K562 (cell line): ENCODE data around the gene LRRC10. TPM values are rescaled to one million over a fixed set of nuclear protein-coding genes. Genes with fewer than 3 reads are reported as not detected.

ENCODE experiments used
- ATAC-seq: fragments of 200-7000 bp; cut with Tn5 transposase; 3 replicates; pipeline ENCODE4 v1.9.1; 2020; ENCODE audit warnings: moderate library complexity
- BruUV-seq: library from RNA; stranded (reverse); fragments of 400-500 nt; replicated peaks from 2 replicates; lab custom pipeline; 2021; lab: Mats Ljungman, UMichigan
- CTCF ChIA-PET: fragments of 300-600 bp; formaldehyde crosslinking; extraction: SDS; loops from one replicate; lab custom pipeline; 2021; ENCODE audit warnings: low intra/inter-chr PET ratio; lab: Yijun Ruan, JAX
- POLR2A ChIA-PET: fragments of 300-600, 350-650 bp; sonication (Branson Sonifier 250); formaldehyde crosslinking; extraction: SDS; loops from one replicate; lab custom pipeline; 2021; ENCODE audit warnings: antibody characterized with exemption, inconsistent platforms; lab: Yijun Ruan, JAX
- DNase-seq, 4 experiments: peaks; one replicate each; pipeline versions ENCODE4 v3.0.0 to v3.0.0-alpha.2; 2011 to 2018; ENCODE audit warnings: low spot score in 3 of 4, mixed read lengths in 3 of 4; ENCODE audit errors: extremely low read depth in 1 of 4
- FAIRE-seq: peaks from 2 replicates; lab custom pipeline; 2011; peaks lifted over from hg19 to GRCh38; lab: Jason Lieb, UNC
- H2AFZ ChIP-seq: 2 replicates; pipeline ENCODE4 v1.6.0; 2011; ENCODE audit warnings: low read depth, low read length, control low read depth, inconsistent platforms
- H3K27ac ChIP-seq: fragments of 200-600 bp; 3 replicates; pipeline ENCODE4 v1.8.0; 2011; ENCODE audit warnings: low read depth, mild to moderate bottlenecking, control low read depth, inconsistent platforms, low read length, moderate library complexity, mixed read lengths; ENCODE audit errors: extremely low read depth
- H3K27me3 ChIP-seq, 2 experiments: fragments of 300-600 bp in 1 of 2; 2 replicates in 1 of 2; 3 replicates in 1 of 2; pipeline versions ENCODE4 v1.6.0 to v1.8.0; 2011; ENCODE audit warnings: inconsistent platforms in 2 of 2, low read length in 2 of 2, mild to moderate bottlenecking in 1 of 2, mixed read lengths in 1 of 2, moderate library complexity in 1 of 2; ENCODE audit not compliant: control insufficient read depth in 2 of 2, insufficient read depth in 2 of 2
- H3K36me3 ChIP-seq: fragments of 300-600 bp; 3 replicates; pipeline ENCODE4 v1.8.0; 2011; ENCODE audit warnings: mild to moderate bottlenecking, low read length, inconsistent platforms; ENCODE audit not compliant: control insufficient read depth, insufficient read depth
- H3K4me1 ChIP-seq, 2 experiments: fragments of 200-600 bp in 1 of 2; replicated peaks in 1 of 2; 2 replicates in 1 of 2; 3 replicates in 1 of 2; pipeline versions ENCODE4 v1.5.1 to v1.8.0; 2011; ENCODE audit warnings: inconsistent platforms in 2 of 2, low read length in 2 of 2, mild to moderate bottlenecking in 1 of 2, mixed read lengths in 1 of 2, moderate library complexity in 1 of 2; ENCODE audit not compliant: control insufficient read depth in 2 of 2, insufficient read depth in 2 of 2
- H3K4me2 ChIP-seq: 2 replicates; pipeline ENCODE4 v1.6.1; 2011; ENCODE audit warnings: low read length, control low read depth, inconsistent platforms, mixed read lengths; ENCODE audit not compliant: insufficient read depth
- H3K4me3 ChIP-seq: fragments of 200-600 bp; sonication (generic), shearing (Covaris generic); 2 replicates; pipeline ENCODE4 v1.5.1; 2016; ENCODE audit warnings: control low read depth, inconsistent platforms
- H3K79me2 ChIP-seq: fragments of 200-600 bp; 3 replicates; pipeline ENCODE4 v1.8.0; 2011; ENCODE audit warnings: low read length, inconsistent platforms; ENCODE audit not compliant: control insufficient read depth, insufficient read depth
- H3K9ac ChIP-seq, 2 experiments: 2 replicates each; pipeline versions ENCODE4 v1.6.0 to v1.6.1; 2011; ENCODE audit warnings: low read depth in 2 of 2, low read length in 2 of 2, control low read depth in 1 of 2, inconsistent platforms in 1 of 2, mild to moderate bottlenecking in 1 of 2, mixed read lengths in 1 of 2; ENCODE audit not compliant: insufficient read depth in 1 of 2
- H3K9me1 ChIP-seq: one replicate; pipeline ENCODE4 v1.6.0; 2011; ENCODE audit warnings: inconsistent platforms, mild to moderate bottlenecking, low read length, moderate library complexity; ENCODE audit not compliant: control insufficient read depth, insufficient read depth
- H3K9me3 ChIP-seq: replicated peaks from 2 replicates; pipeline ENCODE4 v1.5.1; 2011; ENCODE audit warnings: low read depth, low read length, inconsistent platforms; ENCODE audit not compliant: control insufficient read depth, insufficient read depth
- H4K20me1 ChIP-seq: replicated peaks from 2 replicates; pipeline ENCODE4 v1.6.1; 2011; ENCODE audit warnings: low read length, inconsistent platforms, mixed read lengths; ENCODE audit not compliant: control insufficient read depth, insufficient read depth
- COPS2 ChIP-seq: fragments of 450-650 bp; conservative IDR thresholded peaks from 2 replicates; pipeline ENCODE4 v1.6.1; 2016; ENCODE audit warnings: mild to moderate bottlenecking, moderate library complexity
- DIDO1 ChIP-seq: fragments of 450-650 bp; IDR thresholded peaks from 2 replicates; pipeline ENCODE4 v1.6.1; 2016; ENCODE audit warnings: low read depth, missing biosample characterization, missing genetic modification characterization
- FOXJ3 ChIP-seq: sonication (generic); formaldehyde crosslinking; IDR thresholded peaks from 2 replicates; pipeline ENCODE4 v1.4.0; 2020; ENCODE audit warnings: mild to moderate bottlenecking, missing genetic modification reagents
- GATAD2B ChIP-seq: fragments of 450-650 bp; IDR thresholded peaks from 2 replicates; pipeline ENCODE4 v1.6.1; 2017; ENCODE audit warnings: mild to moderate bottlenecking, borderline replicate concordance
- MYC ChIP-seq, 2 experiments: fragments of 250-450 bp in 1 of 2; sonication (Bioruptor Pico) in 1 of 2; IDR thresholded peaks; 2 replicates each; pipeline versions ENCODE4 v1.5.1 to v1.6.1; 2012 to 2021; ENCODE audit warnings: low read depth in 2 of 2, borderline replicate concordance in 1 of 2, improper control_type of control experiment in 1 of 2, low read length in 1 of 2, mild to moderate bottlenecking in 1 of 2, moderate library complexity in 1 of 2
- PRPF4 ChIP-seq: fragments of 200-400 bp; formaldehyde crosslinking; IDR thresholded peaks from one replicate; pipeline ENCODE4 v1.6.1; 2017; ENCODE audit warnings: low read length, low read depth, mild to moderate bottlenecking; ENCODE audit not compliant: insufficient read depth, poor library complexity, severe bottlenecking
- RREB1 ChIP-seq: fragments of 250-450 bp; sonication (Bioruptor Pico); IDR thresholded peaks from 2 replicates; pipeline ENCODE4 v1.4.0; 2020
- SNAPC5 ChIP-seq: fragments of 250-450 bp; sonication (Bioruptor Pico); IDR thresholded peaks from 2 replicates; pipeline ENCODE4 v1.8.0; 2021; ENCODE audit warnings: moderate library complexity, mild to moderate bottlenecking, inconsistent platforms
- SNIP1 ChIP-seq: fragments of 450-650 bp; IDR thresholded peaks from 2 replicates; pipeline ENCODE4 v1.7.1; 2017; ENCODE audit warnings: low read depth, mild to moderate bottlenecking
- SNRNP70 ChIP-seq: fragments of 200-400 bp; formaldehyde crosslinking; optimal IDR thresholded peaks from 2 replicates; pipeline ENCODE3; 2017; ENCODE audit warnings: low read depth, low read length
- STAG1 ChIP-seq: sonication (generic); formaldehyde crosslinking; IDR thresholded peaks from 2 replicates; pipeline ENCODE4 v1.5.0; 2020; ENCODE audit warnings: missing genetic modification reagents, borderline replicate concordance
- STAT6 ChIP-seq: sonication (generic); formaldehyde crosslinking; IDR thresholded peaks from 2 replicates; pipeline ENCODE4 v1.8.1; 2023; ENCODE audit warnings: mild to moderate bottlenecking, missing genetic modification reagents
- ZFP30 ChIP-seq: fragments of 250-450 bp; sonication (Bioruptor Pico); IDR thresholded peaks from 2 replicates; pipeline ENCODE4 v1.8.0; 2022; ENCODE audit warnings: moderate library complexity, mild to moderate bottlenecking, inconsistent platforms, borderline replicate concordance
- ZNF436 ChIP-seq: fragments of 250-450, 450-650 bp; sonication (Bioruptor Pico); formaldehyde crosslinking; IDR thresholded peaks from 2 replicates; pipeline ENCODE4 v1.7.0; 2020; ENCODE audit warnings: mild to moderate bottlenecking
- in situ Hi-C: fragments of 300-500 bp; cut with MboI; formaldehyde crosslinking; loops from 4 replicates; pipeline ENCODE4 v1.15.0; 2018; ENCODE audit warnings: inconsistent platforms, mixed read lengths
- intact Hi-C: fragments of 100-400 bp; cut with micrococcal nuclease; formaldehyde crosslinking; loops from 2 replicates; pipeline ENCODE4 v1.14.2; 2022
- polyA plus RNA-seq, 8 experiments: library from polyadenylated mRNA; depleted of rRNA in 4 of 8; stranded (reverse) in 5 of 8; unstranded in 3 of 8; fragments of >200 nt; fragmentation: Nextera tagmentation in 2 of 8; fragmentation: Illumina TruSeq in 1 of 8; extraction: Ambion mirVana in 2 of 8; extraction: Trizol in 1 of 8; gene quantifications; 2 replicates each; pipeline versions ENCODE4 v1.2.1 to v1.2.3, GENCODE V29; 2011 to 2014; ENCODE audit warnings: inconsistent platforms in 1 of 8, missing spikeins in 1 of 8
- total RNA-seq, 7 experiments: library from RNA; depleted of rRNA in 6 of 7; stranded (reverse); fragments of >200 nt in 6 of 7; fragmentation: Illumina TruSeq in 2 of 7; extraction: Trizol in 2 of 7; gene quantifications; 2 replicates each; pipeline versions ENCODE4 v1.2.1 to v1.2.3, GENCODE V29; 2011 to 2021; ENCODE audit warnings: low replicate concordance in 1 of 7

LRRC10 gene
- total and polyA plus RNA-seq, 9 of the 15 experiments (the other 6 are each of a cell fraction or from before 2014, with no cell fraction given), result 0.09 TPM; not detected in 8

DNA sequence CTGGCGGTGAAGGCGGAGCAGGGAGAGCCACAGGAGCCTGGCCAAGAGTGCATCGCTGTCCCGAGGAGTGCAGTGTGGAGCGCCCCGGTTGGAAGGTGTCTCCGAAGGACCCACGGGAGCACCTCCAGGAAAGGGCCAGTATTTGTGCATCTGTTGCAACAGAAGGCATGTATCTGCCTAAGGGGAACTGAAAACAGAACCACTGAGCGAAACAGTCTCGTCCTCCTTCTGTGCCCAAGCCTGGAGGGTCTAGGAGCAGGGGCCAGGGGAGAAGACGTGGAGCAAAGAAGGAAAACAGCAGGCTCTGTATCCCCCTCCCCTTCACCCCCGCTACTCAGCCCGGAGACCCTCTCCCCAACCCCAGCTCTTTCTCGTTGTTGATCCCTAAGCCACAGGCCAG is 5.3 kb upstream of the LRRC10 start (continued):
- TF ChIP-seq COPS2 (no peak), SNRNP70 (no peak), ZFP30 (no peak), PRPF4 (no peak), STAT6 (CRISPR knock-in tag) (no peak), GATAD2B (no peak), FOXJ3 (CRISPR knock-in tag) (no peak)

DNA sequence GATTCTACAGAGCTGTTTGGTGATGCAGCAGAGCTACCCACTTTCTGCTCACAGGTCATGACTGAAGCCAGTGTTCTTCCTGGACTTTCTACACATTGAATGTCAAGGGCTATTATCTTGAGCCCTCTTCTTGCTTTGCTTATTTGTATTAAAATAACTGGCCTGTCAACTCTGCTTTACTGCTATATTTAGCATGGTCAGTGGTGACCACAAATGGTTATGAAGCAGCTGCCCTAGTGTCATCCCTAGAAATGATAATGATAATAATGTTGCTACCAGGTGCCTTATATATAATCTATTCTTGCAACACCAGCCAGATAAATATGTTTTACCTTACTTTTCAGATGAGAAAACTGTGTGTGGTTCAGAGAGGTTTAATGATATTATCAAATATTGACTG is 2.6 kb upstream of the LRRC10 start:
- no peaks in the 10 kb centered on the region for H4K20me1 ChIP-seq
- H3K79me2 ChIP-seq, result no peaks in the 10 kb centered on the region
- no peaks in the 10 kb centered on the region for H3K9me1 ChIP-seq
- FAIRE-seq (no peak), ATAC-seq (no peak), DNase-seq (no peak)
- in situ Hi-C loops, result no loop called here
- H3K9me3 ChIP-seq, result no peaks in the 10 kb centered on the region
- no peak overlapping the region for H2AFZ ChIP-seq
- H3K9ac ChIP-seq, result no peak overlapping the region; a peak in 1 of 4 replicates
- ChIA-PET CTCF (no interaction called here), POLR2A (no interaction called here)
- BruUV-seq, result no TSS peak
- H3K4me1 ChIP-seq, result peaks cover 10 to 12% of the 10 kb centered on the region in 2 experiments; a peak in 4 of 5 replicates
- intact Hi-C loops, result no loop called here
- H3K27me3 ChIP-seq, result no peaks in the 10 kb centered on the region; a peak in 1 of 5 replicates
- no peaks in the 10 kb centered on the region for H3K36me3 ChIP-seq
- no peak overlapping the region for H3K4me3 ChIP-seq
- no peak overlapping the region; the same call in 1 of the 2 replicates for H3K4me2 ChIP-seq
- H3K27ac ChIP-seq, result no peak overlapping the region
- TF ChIP-seq ZNF436 (CRISPR knock-in tag) (no peak), MYC (IDR thresholded peaks at IDR 0.05; ENCODE audit: low read depth, low read length) (no peak), MYC (CRISPR knock-in tag; IDR thresholded peaks at IDR 0.05; ENCODE audit: borderline replicate concordance, low read depth) (no peak), STAG1 (CRISPR knock-in tag) (no peak), SNAPC5 (CRISPR knock-in tag) (no peak), DIDO1 (tag) (no peak), RREB1 (CRISPR knock-in tag) (no peak), SNIP1 (no peak)
